ENCODE data around the gene LAIR1.
"Not testable (repeated sequence)": the region's sequence is repeated elsewhere in the genome, so short reads cannot be mapped to it uniquely, and the experiment has no call there.

GRCh38 chr19:54382041-54382440 is 17.3 kb upstream of the LAIR1 start:
- TF ChIP-seq CTCF, POLR2A (IDR thresholded peaks at IDR 0.05): not testable (repeated sequence)
